Caco-2 (cell line): ENCODE measurements around the gene BCL10. TPM values are rescaled to one million over a fixed set of nuclear protein-coding genes. Genes with fewer than 3 reads are reported as not detected.
A peak's percentile ranks its signal among the peaks of the same experiment; 100 is the strongest.

Experiments
- BruUV-seq: library from RNA; stranded (reverse); fragments of 400-500 nt; replicated peaks from 2 replicates; lab custom pipeline; 2021; lab: Mats Ljungman, UMichigan
- CTCF ChIA-PET: fragments of 300-600 bp; sonication (Branson Sonifier 250); formaldehyde crosslinking; loops from one replicate; lab custom pipeline; 2022; ENCODE audit warnings: antibody characterized with exemption; lab: Charles Lee
- POLR2A ChIA-PET: fragments of 300-600 bp; sonication (Branson Sonifier 250); formaldehyde crosslinking; loops from one replicate; lab custom pipeline; 2022; ENCODE audit warnings: antibody characterized with exemption; lab: Charles Lee
- DNase-seq, 2 experiments: peaks; one replicate each; pipeline versions ENCODE4 v3.0.0 to v3.0.0-alpha.2; 2020 to 2022
- H3K27me3 ChIP-seq: replicated peaks from 2 replicates; pipeline ENCODE4 v1.6.0; 2011; ENCODE audit warnings: low read length; ENCODE audit not compliant: control insufficient read depth, insufficient read depth
- H3K36me3 ChIP-seq: 2 replicates; pipeline ENCODE4 v1.5.1; 2011; ENCODE audit warnings: low read length; ENCODE audit not compliant: control insufficient read depth, insufficient read depth
- H3K4me1 ChIP-seq: fragments of 250-450 bp; sonication (Bioruptor Pico); 2 replicates; pipeline ENCODE4 v1.5.1; 2020; ENCODE audit warnings: mild to moderate bottlenecking
- H3K4me3 ChIP-seq: 2 replicates; pipeline ENCODE4 v1.5.1; 2011; ENCODE audit warnings: low read depth, mild to moderate bottlenecking, control low read depth, low read length
- H3K9me3 ChIP-seq: fragments of 250-450 bp; sonication (Bioruptor Pico); 2 replicates; pipeline ENCODE4 v1.5.1; 2020; ENCODE audit warnings: mild to moderate bottlenecking, moderate library complexity
- H3K27ac Mint-ChIP-seq: one replicate; pipeline ENCODE4 v1.8.0; 2022; ENCODE audit warnings: mixed read lengths; ENCODE audit not compliant: unreplicated experiment
- H3K27me3 Mint-ChIP-seq: one replicate; pipeline ENCODE4 v1.8.0; 2022; ENCODE audit warnings: mixed read lengths; ENCODE audit not compliant: insufficient read depth, unreplicated experiment
- H3K36me3 Mint-ChIP-seq: one replicate; pipeline ENCODE4 v1.8.0; 2022; ENCODE audit warnings: mild to moderate bottlenecking, mixed read lengths; ENCODE audit not compliant: insufficient read depth, unreplicated experiment
- H3K4me1 Mint-ChIP-seq: one replicate; pipeline ENCODE4 v1.8.0; 2022; ENCODE audit warnings: low read depth, mixed read lengths; ENCODE audit not compliant: unreplicated experiment
- H3K4me3 Mint-ChIP-seq: one replicate; pipeline ENCODE4 v1.8.0; 2022; ENCODE audit warnings: mild to moderate bottlenecking, moderate library complexity, mixed read lengths; ENCODE audit not compliant: unreplicated experiment
- H3K9me3 Mint-ChIP-seq: one replicate; pipeline ENCODE4 v1.8.0; 2022; ENCODE audit warnings: mixed read lengths; ENCODE audit not compliant: unreplicated experiment
- CTCF ChIP-seq, 2 experiments: fragments of 200-600 bp in 1 of 2; IDR thresholded peaks; 1 replicate in 1 of 2; 2 replicates in 1 of 2; pipeline versions ENCODE4 v1.5.1 to v1.8.0; 2011 to 2022; ENCODE audit warnings: antibody characterized with exemption in 1 of 2, control low read depth in 1 of 2, inconsistent platforms in 1 of 2, low read depth in 1 of 2, low read length in 1 of 2, mild to moderate bottlenecking in 1 of 2, moderate library complexity in 1 of 2; ENCODE audit not compliant: insufficient read depth in 1 of 2, severe bottlenecking in 1 of 2, unreplicated experiment in 1 of 2
- intact Hi-C: fragments of 100-400 bp; cut with micrococcal nuclease; formaldehyde crosslinking; loops from one replicate; pipeline ENCODE4 v1.10.0; 2022; ENCODE audit not compliant: unreplicated experiment
- total RNA-seq: library from RNA; stranded (reverse); gene quantifications from 2 replicates; pipeline ENCODE4 v1.2.3, GENCODE V29; 2022

BCL10 gene
- total RNA-seq, 1 experiment from 2014 or later: 18.1 TPM

GRCh38 chr1:85219853-85220610, 56.4 kb downstream of the BCL10 start:
- Histone ChIP-seq H3K4me1 (peaks cover 36% of the 10 kb centered on the region), H3K36me3 (no peaks in the 10 kb centered on the region), H3K27me3 (no peaks in the 10 kb centered on the region), H3K9me3 (no peaks in the 10 kb centered on the region), H3K4me3 (no peak overlapping the region)
- H3K4me1 Mint-ChIP-seq: peaks cover 40% of the 10 kb centered on the region
- POLR2A ChIA-PET: no interaction called here
- no peak overlapping the region for H3K4me3 Mint-ChIP-seq
- no peaks in the 10 kb centered on the region for H3K9me3 Mint-ChIP-seq
- peak overlapping the region; percentile 51 for H3K27ac Mint-ChIP-seq
- no peaks in the 10 kb centered on the region for H3K27me3 Mint-ChIP-seq
- DNase-seq: no peak
- CTCF ChIA-PET: no interaction called here
- intact Hi-C loops: no loop called here
- peaks cover 6% of the 10 kb centered on the region for H3K36me3 Mint-ChIP-seq
- TF ChIP-seq CTCF (IDR thresholded peaks at IDR 0.05; ENCODE audit: insufficient read depth in 1 of 2, low read depth in 1 of 2, low read length in 1 of 2, severe bottlenecking in 1 of 2, unreplicated experiment in 1 of 2): no peak
- BruUV-seq: no TSS peak

DNA sequence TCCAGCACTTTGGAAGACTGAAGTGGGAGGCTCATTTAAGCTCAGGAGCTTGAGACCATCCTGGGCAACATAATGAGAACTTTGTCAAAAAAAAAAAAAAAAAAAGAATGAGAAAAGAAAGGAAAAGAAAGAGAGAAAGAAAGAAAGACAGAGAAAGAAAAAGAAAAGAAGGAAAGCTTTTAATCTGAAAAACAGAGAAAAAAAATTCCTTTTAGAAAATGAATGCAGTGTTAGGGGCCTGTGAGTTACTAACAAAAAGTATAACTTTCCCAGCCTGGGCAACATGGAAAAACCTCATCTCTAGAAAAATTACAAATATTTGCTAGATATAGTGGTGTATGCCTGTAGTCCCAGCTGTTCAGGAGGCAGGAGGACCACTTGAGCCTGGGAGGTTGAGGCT, 59.7 kb downstream of the BCL10 start:
- Mint-ChIP-seq H3K4me1 (peaks cover 19% of the 10 kb centered on the region), H3K27ac (no peak overlapping the region), H3K36me3 (no peaks in the 10 kb centered on the region), H3K27me3 (no peaks in the 10 kb centered on the region), H3K4me3 (no peak overlapping the region), H3K9me3 (no peaks in the 10 kb centered on the region)
- H3K4me3 ChIP-seq: no peak overlapping the region
- POLR2A ChIA-PET: no interaction called here
- intact Hi-C loops: no loop called here
- H3K9me3 ChIP-seq: no peaks in the 10 kb centered on the region
- CTCF ChIA-PET: no interaction called here
- no peaks in the 10 kb centered on the region for H3K36me3 ChIP-seq
- H3K27me3 ChIP-seq: no peaks in the 10 kb centered on the region
- DNase-seq: no peak
- TF ChIP-seq CTCF (IDR thresholded peaks at IDR 0.05; ENCODE audit: insufficient read depth in 1 of 2, low read depth in 1 of 2, low read length in 1 of 2, severe bottlenecking in 1 of 2, unreplicated experiment in 1 of 2): no peak
- no TSS peak for BruUV-seq
- peaks cover 12% of the 10 kb centered on the region for H3K4me1 ChIP-seq

Other genes with a start within 250 kb of the BCL10 start
- gene MCOLN3, start 228.1 kb downstream of the BCL10 start, total RNA-seq: 2.1 and 2.5 TPM in 2 replicates
- gene SYDE2, start 75.6 kb downstream of the BCL10 start, total RNA-seq: 19.1 and 19.9 TPM in 2 replicates
- gene C1orf52, start 17.0 kb downstream of the BCL10 start, total RNA-seq: 30.4 and 30.7 TPM in 2 replicates
- gene DDAH1, start 188.5 kb upstream of the BCL10 start, total RNA-seq: 83.0 and 87.9 TPM in 2 replicates